ENCODE results near the gene FBXO42. TPM values are rescaled to one million over a fixed set of nuclear protein-coding genes. Genes with fewer than 3 reads are reported as not detected.
"Not testable (repeated sequence)": the region's sequence is repeated elsewhere in the genome, so short reads cannot be mapped to it uniquely, and the experiment has no call there.

Gene FBXO42
- total and polyA plus RNA-seq, 8 donors: 7.4 to 11.9 (median 9.7) TPM

GRCh38 chr1:16247441-16247840 is 104.8 kb downstream of the FBXO42 start:
- WGBS, 2 donors: 82 to 85% methylated on average over 2 of the region's 2 CpGs
- H3K4me3 ChIP-seq: no peak overlapping the region
- H3K4me1 ChIP-seq: peaks cover 27 to 44% (median 33%) of the 10 kb centered on the region in 3 donors
- intact Hi-C loops (cut with DNase I): loop anchor here in 1 of 3 donors (10.0 kb wide), 1 partner anchor 173 kb away; the partner anchor contains the start of gene FAM131C
- peaks cover 0 to 11% (median 9%) of the 10 kb centered on the region in 3 donors for H3K36me3 ChIP-seq
- DNase-seq (no peak), ATAC-seq (no peak), FAIRE-seq (no peak)
- peak overlapping the region; percentile 52 to 85 (median 78) for H3K27ac ChIP-seq
- no peaks in the 10 kb centered on the region for H3K27me3 ChIP-seq
- H3K9me3 ChIP-seq: no peaks in the 10 kb centered on the region
- TF ChIP-seq CTCF (IDR thresholded peaks at IDR 0.05): no peak

DNA sequence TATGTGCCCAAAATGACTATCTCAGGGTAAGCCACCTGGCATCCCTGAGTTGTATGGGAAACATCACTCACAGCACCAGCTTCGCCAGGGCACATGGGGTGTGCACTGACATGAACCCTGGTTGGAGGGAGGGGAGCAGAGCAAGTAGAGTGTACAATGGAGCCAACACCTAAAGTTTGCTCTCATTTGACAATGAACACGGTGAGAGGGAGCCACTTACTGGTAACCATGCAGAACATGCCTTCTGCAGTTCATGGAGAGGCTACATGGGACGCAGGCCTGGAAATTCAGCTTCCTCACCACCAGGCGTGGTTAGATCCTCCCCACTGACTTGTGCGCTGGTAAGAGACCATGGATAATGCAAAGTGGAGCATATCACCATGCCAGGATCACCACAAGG is 105.3 kb downstream of the FBXO42 start:
- no peak for DNase-seq
- intact Hi-C loops (cut with DNase I): loop anchor here in 1 of 3 donors (10.0 kb wide), 1 partner anchor 172 kb away; the partner anchor contains the start of gene FAM131C
- H3K27ac ChIP-seq: peak overlapping the region in 2 of 4 donors; percentile 52 to 85

DNA sequence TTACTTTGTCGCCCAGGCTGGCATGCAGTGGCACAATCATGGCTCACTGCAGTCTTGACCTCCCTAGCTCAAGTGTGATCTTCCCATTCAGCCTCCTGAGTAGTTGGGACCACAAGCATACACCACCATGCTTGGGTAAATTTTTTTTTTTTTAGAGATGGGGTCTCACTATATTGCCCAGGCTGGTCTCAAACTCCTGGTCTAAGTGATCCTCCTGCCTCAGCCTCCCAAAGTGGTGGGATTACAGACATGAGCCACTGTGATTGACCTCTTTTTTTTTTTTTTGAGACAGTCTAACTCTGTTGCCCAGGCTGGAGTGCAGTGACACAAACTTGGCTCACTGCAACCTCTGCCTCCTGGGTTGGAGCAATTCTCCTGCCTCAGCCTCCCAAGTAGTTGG is 106.0 kb downstream of the FBXO42 start:
- not testable (repeated sequence) for ATAC-seq, H3K36me3 ChIP-seq, H3K4me3 ChIP-seq, FAIRE-seq, H3K27ac ChIP-seq, DNase-seq, H3K9me3 ChIP-seq, H3K27me3 ChIP-seq
- 90 to 96% methylated on average over 1 of the region's 1 CpG for WGBS, 2 donors
- intact Hi-C loops (cut with DNase I): loop anchor here in 1 of 3 donors (10.0 kb wide), 1 partner anchor 171 kb away; the partner anchor contains the start of gene FAM131C
- peaks cover 30 to 44% (median 33%) of the 10 kb centered on the region in 3 donors for H3K4me1 ChIP-seq

More for the DNA sequence above, 105.3 kb downstream of the FBXO42 start:
- Histone ChIP-seq H3K27me3 (no peaks in the 10 kb centered on the region), H3K4me1 (peaks cover 30 to 44% (median 33%) of the 10 kb centered on the region in 3 donors), H3K9me3 (no peaks in the 10 kb centered on the region), H3K36me3 (peaks cover 0 to 9% (median 7%) of the 10 kb centered on the region in 3 donors), H3K4me3 (no peak overlapping the region)
- TF ChIP-seq CTCF (IDR thresholded peaks at IDR 0.05): no peak
- 85 to 88% methylated on average over 5 of the region's 5 CpGs for WGBS, 2 donors
- FAIRE-seq (no peak), ATAC-seq (no peak)

DNA sequence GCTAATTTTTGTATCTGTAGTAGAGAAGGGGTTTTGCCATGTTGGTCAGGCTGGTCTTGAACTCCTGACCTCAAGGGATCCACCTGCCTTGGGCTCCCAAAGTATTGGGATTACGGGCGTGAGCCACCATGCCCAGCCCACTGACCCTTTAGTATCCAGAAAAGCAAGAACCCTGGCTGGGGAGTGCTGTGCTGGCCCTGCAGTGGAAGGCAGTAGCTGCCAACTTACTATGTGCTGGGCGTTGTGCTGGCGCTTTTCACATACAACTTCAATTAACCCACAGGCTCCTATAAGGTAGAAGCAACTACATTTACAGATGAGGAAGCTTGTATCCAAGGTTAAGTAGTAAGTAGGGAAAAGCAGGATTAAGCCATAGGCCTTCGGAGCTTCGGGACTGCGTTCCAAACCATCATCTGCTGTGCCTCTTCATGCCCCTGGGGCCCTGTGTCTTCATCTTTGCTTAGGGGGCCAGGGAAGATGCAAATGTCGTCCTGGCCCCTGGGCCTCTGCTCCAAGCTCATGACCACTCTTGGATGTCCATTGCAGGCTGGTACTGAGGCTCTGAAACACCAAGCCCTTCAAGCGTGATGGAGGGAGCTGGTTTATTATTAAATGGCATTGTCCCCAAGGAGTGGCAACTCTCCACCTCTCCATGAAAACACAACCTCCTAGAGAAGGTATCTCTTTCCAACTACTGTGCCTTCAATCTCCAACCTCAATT is 106.6 kb downstream of the FBXO42 start:
- intact Hi-C loops (cut with DNase I): loop anchor here in 1 of 3 donors (10.0 kb wide), 1 partner anchor 171 kb away; the partner anchor contains the start of gene FAM131C
- TF ChIP-seq CTCF (IDR thresholded peaks at IDR 0.05): no peak
- peaks cover 30 to 44% (median 33%) of the 10 kb centered on the region in 3 donors for H3K4me1 ChIP-seq
- DNase-seq (no peak), ATAC-seq (no peak), FAIRE-seq (no peak)
- H3K36me3 ChIP-seq: no peaks in the 10 kb centered on the region
- H3K9me3 ChIP-seq: no peaks in the 10 kb centered on the region
- H3K27ac ChIP-seq: no peak overlapping the region
- no peaks in the 10 kb centered on the region for H3K27me3 ChIP-seq
- H3K4me3 ChIP-seq: no peak overlapping the region
- WGBS, 2 donors: 89 to 91% methylated on average over 9 of the region's 9 CpGs

GRCh38 chr1:16244650-16245285 is 107.5 kb downstream of the FBXO42 start:
- no peaks in the 10 kb centered on the region for H3K27me3 ChIP-seq
- H3K4me1 ChIP-seq: peaks cover 27 to 37% (median 29%) of the 10 kb centered on the region in 3 donors
- no peak overlapping the region for H3K27ac ChIP-seq
- WGBS, 2 donors: 71 to 74% methylated on average over 8 of the region's 8 CpGs
- no peak for ATAC-seq
- no peak overlapping the region for H3K4me3 ChIP-seq
- intact Hi-C loops (cut with DNase I): loop anchor here in 2 of 3 donors (5.0 to 10.0 kb wide), 2 partner anchors 42 to 170 kb away; partner anchors contain the start of gene FAM131C (in 1 of the 2)
- DNase-seq: no peak
- H3K36me3 ChIP-seq: no peaks in the 10 kb centered on the region
- TF ChIP-seq CTCF (IDR thresholded peaks at IDR 0.05): no peak
- FAIRE-seq: no peak
- no peaks in the 10 kb centered on the region for H3K9me3 ChIP-seq

Data from pancreas (tissue), 10 donors.